K562 (cell line): Measurements from ENCODE around the gene NLRP12.

ENCODE experiments used
- BCL6 ChIP-seq: fragments of 250-450 bp; sonication (Bioruptor Pico); IDR thresholded peaks from 2 replicates; pipeline ENCODE4 v1.4.0; 2020
- CREB1 ChIP-seq, 2 experiments: sonication (generic) in 1 of 2; formaldehyde crosslinking in 1 of 2; IDR thresholded peaks; 2 replicates each; pipeline versions ENCODE4 v1.6.1 to v1.8.0; 2012 to 2022; ENCODE audit warnings: inconsistent platforms in 1 of 2, mild to moderate bottlenecking in 1 of 2, missing genetic modification reagents in 1 of 2, moderate library complexity in 1 of 2
- GABPA ChIP-seq: fragments of 200-800 bp; sonication (Bioruptor generic); conservative IDR thresholded peaks from 2 replicates; pipeline ENCODE4 v1.6.1; 2016; ENCODE audit warnings: low read depth, missing genetic modification characterization, missing compliant biosample characterization
- MAFK ChIP-seq: IDR thresholded peaks from 2 replicates; pipeline ENCODE4 v1.6.1; 2011; ENCODE audit warnings: low read length, improper control_type of control experiment
- PRMT5 ChIP-seq: sonication (generic); formaldehyde crosslinking; IDR thresholded peaks from 2 replicates; pipeline ENCODE4 v1.5.0; 2020; ENCODE audit warnings: missing genetic modification reagents
- REST ChIP-seq, 2 experiments: fragments of 450-650 bp; formaldehyde crosslinking in 1 of 2; IDR thresholded peaks; 2 replicates each; pipeline versions ENCODE4 v1.4.0 to v1.6.1; 2014 to 2020; ENCODE audit warnings: mild to moderate bottlenecking in 2 of 2, borderline replicate concordance in 1 of 2, low read depth in 1 of 2
- TCF7 ChIP-seq: sonication (generic); IDR thresholded peaks from 2 replicates; pipeline ENCODE4 v1.6.1; 2016; ENCODE audit warnings: antibody characterized with exemption, borderline replicate concordance
- ZC3H11A ChIP-seq: IDR thresholded peaks from 2 replicates; pipeline ENCODE4 v1.6.1; 2012; ENCODE audit warnings: low read depth, low read length, improper control_type of control experiment

GRCh38 chr19:53786744-53787143, 37.4 kb downstream of the NLRP12 start:
- TF ChIP-seq BCL6 (CRISPR knock-in tag) (no peak), GABPA (no peak), CREB1 (IDR thresholded peaks at IDR 0.05) (no peak), CREB1 (CRISPR knock-in tag; IDR thresholded peaks at IDR 0.05) (no peak), REST (IDR thresholded peaks at IDR 0.05; ENCODE audit: borderline replicate concordance) (no peak), REST (CRISPR knock-in tag; IDR thresholded peaks at IDR 0.05; ENCODE audit: low read depth) (no peak), TCF7 (no peak), ZC3H11A (no peak), MAFK (no peak), PRMT5 (no peak)
